ENCODE data around the gene PLA2G4F.

Gene PLA2G4F

DNA sequence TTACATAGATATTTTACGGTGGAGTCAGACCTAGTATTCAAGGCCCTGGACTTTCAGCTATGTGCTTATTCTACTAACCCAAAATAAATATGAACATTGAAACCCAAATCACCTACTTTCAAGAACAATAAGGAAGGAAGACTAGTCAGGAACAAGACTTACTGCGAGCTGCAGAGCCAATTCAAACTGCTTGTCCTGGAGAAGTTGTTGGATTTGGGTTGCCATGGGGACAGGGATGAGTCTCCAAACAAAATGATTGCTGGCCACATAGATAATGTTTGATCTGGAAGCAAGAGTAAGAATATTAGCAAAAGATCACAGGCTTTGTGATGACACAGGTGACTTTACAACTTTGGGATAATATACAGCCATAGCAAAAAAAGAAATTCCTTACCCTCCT, 21.6 kb upstream of the PLA2G4F start:
- TF ChIP-seq FOXP2 (optimal IDR thresholded peaks at IDR 0.05; ENCODE audit: borderline replicate concordance, extremely low read depth, extremely low read length, insufficient read depth) (no peak), SIN3A (IDR thresholded peaks at IDR 0.05; ENCODE audit: borderline replicate concordance, insufficient read depth, low read length) (no peak), POLR2AphosphoS5 (IDR thresholded peaks at IDR 0.05; ENCODE audit: low read depth, low read length) (no peak)

DNA sequence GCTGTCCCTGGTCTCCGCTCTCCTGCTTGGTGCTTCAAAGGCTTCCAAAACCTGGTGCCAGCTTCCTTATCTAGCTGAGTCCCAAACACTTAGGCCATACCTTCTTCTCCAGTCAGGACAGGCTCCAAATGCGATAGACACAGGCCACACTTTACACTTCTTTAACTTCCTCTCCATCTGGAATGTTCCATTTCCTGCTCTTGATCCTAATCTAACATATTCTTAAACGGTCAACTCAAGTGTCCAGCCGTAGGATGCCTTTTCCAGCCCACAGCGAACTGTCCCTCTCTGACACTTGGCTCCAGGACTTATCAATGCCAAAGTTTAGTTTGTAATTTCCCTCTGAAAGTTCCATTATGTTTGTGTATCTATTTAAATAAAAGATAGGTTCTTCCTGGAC, 19.2 kb upstream of the PLA2G4F start:
- TF ChIP-seq TAF1 (IDR thresholded peaks at IDR 0.05; ENCODE audit: borderline replicate concordance, insufficient read depth, low read length) (no peak), FOXP2 (optimal IDR thresholded peaks at IDR 0.05; ENCODE audit: borderline replicate concordance, extremely low read depth, extremely low read length, insufficient read depth) (no peak), POLR2AphosphoS5 (IDR thresholded peaks at IDR 0.05; ENCODE audit: low read depth, low read length) (no peak), SIN3A (IDR thresholded peaks at IDR 0.05; ENCODE audit: borderline replicate concordance, insufficient read depth, low read length) (no peak)
- TF ChIP-seq, protein P1, sequence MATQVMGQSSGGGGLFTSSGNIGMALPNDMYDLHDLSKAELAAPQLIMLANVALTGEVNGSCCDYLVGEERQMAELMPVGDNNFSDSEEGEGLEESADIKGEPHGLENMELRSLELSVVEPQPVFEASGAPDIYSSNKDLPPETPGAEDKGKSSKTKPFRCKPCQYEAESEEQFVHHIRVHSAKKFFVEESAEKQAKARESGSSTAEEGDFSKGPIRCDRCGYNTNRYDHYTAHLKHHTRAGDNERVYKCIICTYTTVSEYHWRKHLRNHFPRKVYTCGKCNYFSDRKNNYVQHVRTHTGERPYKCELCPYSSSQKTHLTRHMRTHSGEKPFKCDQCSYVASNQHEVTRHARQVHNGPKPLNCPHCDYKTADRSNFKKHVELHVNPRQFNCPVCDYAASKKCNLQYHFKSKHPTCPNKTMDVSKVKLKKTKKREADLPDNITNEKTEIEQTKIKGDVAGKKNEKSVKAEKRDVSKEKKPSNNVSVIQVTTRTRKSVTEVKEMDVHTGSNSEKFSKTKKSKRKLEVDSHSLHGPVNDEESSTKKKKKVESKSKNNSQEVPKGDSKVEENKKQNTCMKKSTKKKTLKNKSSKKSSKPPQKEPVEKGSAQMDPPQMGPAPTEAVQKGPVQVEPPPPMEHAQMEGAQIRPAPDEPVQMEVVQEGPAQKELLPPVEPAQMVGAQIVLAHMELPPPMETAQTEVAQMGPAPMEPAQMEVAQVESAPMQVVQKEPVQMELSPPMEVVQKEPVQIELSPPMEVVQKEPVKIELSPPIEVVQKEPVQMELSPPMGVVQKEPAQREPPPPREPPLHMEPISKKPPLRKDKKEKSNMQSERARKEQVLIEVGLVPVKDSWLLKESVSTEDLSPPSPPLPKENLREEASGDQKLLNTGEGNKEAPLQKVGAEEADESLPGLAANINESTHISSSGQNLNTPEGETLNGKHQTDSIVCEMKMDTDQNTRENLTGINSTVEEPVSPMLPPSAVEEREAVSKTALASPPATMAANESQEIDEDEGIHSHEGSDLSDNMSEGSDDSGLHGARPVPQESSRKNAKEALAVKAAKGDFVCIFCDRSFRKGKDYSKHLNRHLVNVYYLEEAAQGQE (IDR thresholded peaks at IDR 0.05; ENCODE audit: insufficient read depth in 1 of 2, low read depth in 2 of 2, low read length in 2 of 2) = no peak

DNA sequence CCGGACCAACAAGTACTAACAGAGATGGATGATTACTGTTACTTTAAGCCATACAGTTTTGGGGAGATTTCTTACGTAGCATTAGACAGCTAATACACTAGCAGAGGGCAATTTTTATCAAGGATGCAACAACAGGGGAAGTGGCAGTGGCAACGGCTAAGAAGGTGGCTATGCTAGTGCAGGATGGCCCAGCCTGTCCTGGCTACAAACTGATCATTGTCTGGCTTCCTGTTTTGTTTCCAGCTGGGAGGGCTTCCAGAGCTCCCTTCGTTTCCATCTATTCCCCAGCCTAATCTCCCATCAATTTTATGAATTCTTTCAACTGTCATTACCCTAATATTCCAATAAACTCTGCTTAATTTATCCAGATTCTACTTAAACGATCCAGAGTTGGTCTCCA, 16.0 kb upstream of the PLA2G4F start:
- TF ChIP-seq FOXP2 (optimal IDR thresholded peaks at IDR 0.05; ENCODE audit: borderline replicate concordance, extremely low read depth, extremely low read length, insufficient read depth) (no peak), POLR2AphosphoS5 (IDR thresholded peaks at IDR 0.05; ENCODE audit: low read depth, low read length) (no peak), SIN3A (IDR thresholded peaks at IDR 0.05; ENCODE audit: borderline replicate concordance, insufficient read depth, low read length) (no peak), TAF1 (IDR thresholded peaks at IDR 0.05; ENCODE audit: borderline replicate concordance, insufficient read depth, low read length) (no peak)
- TF ChIP-seq, protein P1 (IDR thresholded peaks at IDR 0.05; ENCODE audit: insufficient read depth in 1 of 2, low read depth in 2 of 2, low read length in 2 of 2) = no peak

DNA sequence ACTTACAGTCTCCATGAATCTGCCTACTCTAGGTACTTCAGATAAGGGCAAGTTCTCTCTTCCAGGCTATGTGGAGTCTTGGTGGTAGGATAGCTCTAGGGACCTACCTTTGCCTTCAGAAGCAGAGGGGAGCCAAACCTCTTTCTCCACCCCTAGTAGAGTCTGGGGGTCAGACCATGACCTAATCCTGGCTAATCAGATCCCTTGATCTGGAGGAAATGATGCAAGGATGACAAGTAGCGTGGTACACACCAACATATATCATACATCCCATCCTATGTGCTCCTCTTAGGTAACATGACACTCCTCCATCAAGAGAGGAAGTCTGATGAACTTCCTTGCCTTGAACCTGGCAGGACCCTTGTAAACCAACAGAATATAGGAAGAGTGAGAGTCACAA, 15.4 kb upstream of the PLA2G4F start:
- no peak for TF ChIP-seq POLR2AphosphoS5 (IDR thresholded peaks at IDR 0.05; ENCODE audit: low read depth, low read length)
- TF ChIP-seq, protein P1 (IDR thresholded peaks at IDR 0.05; ENCODE audit: insufficient read depth in 1 of 2, low read depth in 2 of 2, low read length in 2 of 2) = no peak
- no peak for TF ChIP-seq SIN3A (IDR thresholded peaks at IDR 0.05; ENCODE audit: borderline replicate concordance, insufficient read depth, low read length)
- no peak for TF ChIP-seq FOXP2 (optimal IDR thresholded peaks at IDR 0.05; ENCODE audit: borderline replicate concordance, extremely low read depth, extremely low read length, insufficient read depth)
- TF ChIP-seq TAF1 (IDR thresholded peaks at IDR 0.05; ENCODE audit: borderline replicate concordance, insufficient read depth, low read length) = no peak

DNA sequence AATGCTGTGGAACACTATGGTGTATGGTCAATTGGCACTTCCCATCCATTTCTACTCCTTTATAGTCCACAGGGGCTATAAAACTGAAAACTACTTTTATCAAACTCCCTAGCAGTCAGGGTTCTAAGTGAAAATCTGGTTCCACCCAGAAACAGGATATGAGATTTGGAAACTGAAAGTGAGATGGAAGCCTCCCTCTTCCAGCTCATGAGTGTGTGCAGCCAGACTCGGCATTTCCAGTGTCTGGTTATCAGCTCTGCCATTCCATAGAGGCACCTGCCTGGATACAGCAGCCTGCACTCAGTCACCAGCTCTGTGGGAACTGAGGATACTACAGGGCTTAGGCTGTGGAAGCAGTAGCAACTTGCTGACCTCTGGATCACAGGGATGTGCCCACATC, 14.7 kb upstream of the PLA2G4F start:
- no peak for TF ChIP-seq POLR2AphosphoS5 (IDR thresholded peaks at IDR 0.05; ENCODE audit: low read depth, low read length)
- TF ChIP-seq FOXP2 (optimal IDR thresholded peaks at IDR 0.05; ENCODE audit: borderline replicate concordance, extremely low read depth, extremely low read length, insufficient read depth) = no peak
- TF ChIP-seq TAF1 (IDR thresholded peaks at IDR 0.05; ENCODE audit: borderline replicate concordance, insufficient read depth, low read length) = no peak
- TF ChIP-seq, protein P1 (IDR thresholded peaks at IDR 0.05; ENCODE audit: insufficient read depth in 1 of 2, low read depth in 2 of 2, low read length in 2 of 2) = no peak
- TF ChIP-seq SIN3A (IDR thresholded peaks at IDR 0.05; ENCODE audit: borderline replicate concordance, insufficient read depth, low read length) = no peak
